Gastrocnemius medialis (tissue), 4 donors: Measurements from ENCODE around the gene DRG1. TPM values are rescaled to one million over a fixed set of nuclear protein-coding genes. Genes with fewer than 3 reads are reported as not detected.
"Not testable (repeated sequence)": the region's sequence is repeated elsewhere in the genome, so short reads cannot be mapped to it uniquely, and the experiment has no call there.

Experiments
- ATAC-seq, 2 donors: fragments of 150-250 bp; one replicate each; pipeline ENCODE4 v1.9.1; 2016
- DNase-seq, 2 donors: peaks; one replicate each; pipeline ENCODE4 v3.0.0-alpha.2; 2019
- H3K27ac ChIP-seq, 4 donors: fragments of 200-600 bp; sonication (generic); 1 replicate in 1 of 4; 2 replicates in 3 of 4; pipeline ENCODE4 v1.5.1; 2016 to 2018; ENCODE audit warnings: mild to moderate bottlenecking in 2 of 4, moderate library complexity in 1 of 4
- H3K27me3 ChIP-seq, 3 donors: fragments of 200-600 bp; sonication (generic) in 2 of 3; 1 replicate in 1 of 3; 2 replicates in 2 of 3; pipeline versions ENCODE4 v1.5.1 to v1.6.0; 2016 to 2019; ENCODE audit warnings: mild to moderate bottlenecking in 1 of 3, moderate library complexity in 1 of 3
- H3K36me3 ChIP-seq, 2 donors: fragments of 200-600 bp; sonication (generic) in 1 of 2; one replicate each; pipeline ENCODE4 v1.5.1; 2017 to 2018
- H3K4me1 ChIP-seq, 2 donors: fragments of 200-600 bp; sonication (generic) in 1 of 2; one replicate each; pipeline ENCODE4 v1.5.1; 2016 to 2017; ENCODE audit warnings: mild to moderate bottlenecking in 2 of 2
- H3K4me3 ChIP-seq, 4 donors: fragments of 200-600 bp; sonication (generic) in 3 of 4; 1 replicate in 1 of 4; 2 replicates in 3 of 4; pipeline ENCODE4 v1.5.1; 2016 to 2019; ENCODE audit warnings: mild to moderate bottlenecking in 2 of 4
- H3K9me3 ChIP-seq, 3 donors: fragments of 200-600 bp; sonication (generic) in 2 of 3; 1 replicate in 1 of 3; 2 replicates in 2 of 3; pipeline ENCODE4 v1.5.1; 2016 to 2019
- CTCF ChIP-seq, 5 experiments: fragments of 450-650 bp in 3 of 5; fragments of 200-600 bp in 2 of 5; sonication (generic) in 2 of 5; IDR thresholded peaks in 4 of 5; conservative IDR thresholded peaks in 1 of 5; 1 replicate in 4 of 5; 2 replicates in 1 of 5; pipeline ENCODE4 v1.5.1; 2016 to 2019; ENCODE audit warnings: antibody characterized with exemption in 5 of 5, mild to moderate bottlenecking in 3 of 5, moderate library complexity in 3 of 5
- POLR2A ChIP-seq, 2 donors: fragments of 450-650 bp; IDR thresholded peaks; one replicate each; pipeline ENCODE4 v1.6.1; 2017; ENCODE audit warnings: antibody characterized with exemption in 2 of 2, mild to moderate bottlenecking in 2 of 2, moderate library complexity in 2 of 2
- in situ Hi-C, 4 donors: fragments of 200-750 bp; cut with MboI; loops; one replicate each; pipeline versions ENCODE4 v1.15.0 to v1.8.0; 2017; ENCODE audit warnings: low sequenced_read_pairs in 4 of 4
- intact Hi-C: fragments of 100-400 bp; cut with DNase I; formaldehyde crosslinking; loops from one replicate; pipeline ENCODE4 v1.15.1; 2023; ENCODE audit warnings: low total_unique reads
- total RNA-seq, 4 donors: library from RNA; depleted of rRNA; stranded (reverse); fragments of >200 nt; gene quantifications; one replicate each; pipeline versions ENCODE4 v1.1.0 to v1.2.3, GENCODE V29; 2016

The DRG1 gene
- total RNA-seq, 4 donors from 2014 or later: 117 to 136 (median 127) TPM

- intact Hi-C loops: loop anchor here (2.0 kb wide), 1 partner anchor 91 kb away; the partner anchor contains the start of gene EIF4ENIF1
- Histone ChIP-seq H3K9me3 (no peaks in the 10 kb centered on the region), H3K27me3 (no peaks in the 10 kb centered on the region), H3K36me3 (peaks cover 0 to 14% of the 10 kb centered on the region in 2 donors), H3K4me1 (peaks cover 15 to 18% of the 10 kb centered on the region in 2 donors), H3K4me3 (no peak overlapping the region), H3K27ac (peak overlapping the region; percentile 87 to 93 (median 91))
- in situ Hi-C loops: loop anchor here in 1 of 4 donors (5.0 kb wide), 1 partner anchor 51 kb away; the partner anchor contains the start of gene PATZ1
- no peak for ATAC-seq
- DNase-seq: no peak
- TF ChIP-seq POLR2A (IDR thresholded peaks at IDR 0.05): no peak
- TF ChIP-seq CTCF (IDR thresholded peaks at IDR 0.05 in 4 of 5, conservative IDR thresholded peaks at IDR 0.05 in 1 of 5): no peak
Measured at GRCh38 chr22:31398231-31398630, 1.2 kb upstream of the DRG1 start.

- Histone ChIP-seq H3K4me1 (peaks cover 15 to 18% of the 10 kb centered on the region in 2 donors), H3K9me3 (no peaks in the 10 kb centered on the region), H3K4me3 (peak overlapping the region; percentile 70 to 90 (median 80)), H3K27me3 (no peaks in the 10 kb centered on the region), H3K27ac (peak overlapping the region; percentile 87 to 93 (median 91)), H3K36me3 (peaks cover 0 to 29% of the 10 kb centered on the region in 2 donors)
- DNase-seq: no peak
- ATAC-seq: peak in 1 of 2 donors; percentile 42
- TF ChIP-seq CTCF (IDR thresholded peaks at IDR 0.05 in 4 of 5, conservative IDR thresholded peaks at IDR 0.05 in 1 of 5) (no peak), POLR2A (IDR thresholded peaks at IDR 0.05) (no peak)
- in situ Hi-C loops (no loop called here), intact Hi-C loops (no loop called here)
Measured at GRCh38 chr22:31400023-31400397, 606 bp downstream of the DRG1 start.

GRCh38 chr22:31402350-31402749 is 2.9 kb downstream of the DRG1 start:
- in situ Hi-C loops: not testable (repeated sequence)
- peaks cover 0 to 50% of the 10 kb centered on the region in 2 donors for H3K36me3 ChIP-seq

GRCh38 chr22:31425331-31426050 is 26.1 kb downstream of the DRG1 start:
- in situ Hi-C loops: no loop called here
- TF ChIP-seq CTCF (IDR thresholded peaks at IDR 0.05 in 4 of 5, conservative IDR thresholded peaks at IDR 0.05 in 1 of 5): no peak
- no peak for TF ChIP-seq POLR2A (IDR thresholded peaks at IDR 0.05)
- ATAC-seq (no peak), DNase-seq (no peak)
- H3K36me3 ChIP-seq: peaks cover 0 to 100% of the 10 kb centered on the region in 2 donors
- no peak overlapping the region for H3K4me3 ChIP-seq
- H3K4me1 ChIP-seq: no peaks in the 10 kb centered on the region
- H3K27ac ChIP-seq: no peak overlapping the region
- no peaks in the 10 kb centered on the region for H3K9me3 ChIP-seq
- intact Hi-C loops: no loop called here
- H3K27me3 ChIP-seq: no peaks in the 10 kb centered on the region

More at GRCh38 chr22:31402350-31402749, 2.9 kb downstream of the DRG1 start:
- H3K4me3 ChIP-seq, intact Hi-C loops, ATAC-seq, H3K9me3 ChIP-seq, H3K27ac ChIP-seq, H3K27me3 ChIP-seq, DNase-seq: not testable (repeated sequence)
- H3K4me1 ChIP-seq: peaks cover 23 to 25% of the 10 kb centered on the region in 2 donors

- H3K27ac ChIP-seq: no peak overlapping the region
- intact Hi-C loops: no loop called here
- no peaks in the 10 kb centered on the region for H3K27me3 ChIP-seq
- H3K4me1 ChIP-seq: peaks cover 12 to 16% of the 10 kb centered on the region in 2 donors
- TF ChIP-seq CTCF (IDR thresholded peaks at IDR 0.05 in 4 of 5, conservative IDR thresholded peaks at IDR 0.05 in 1 of 5) (no peak), POLR2A (IDR thresholded peaks at IDR 0.05) (no peak)
- no peak for DNase-seq
- no peak overlapping the region for H3K4me3 ChIP-seq
- H3K36me3 ChIP-seq: peaks cover 0 to 94% of the 10 kb centered on the region in 2 donors
- in situ Hi-C loops: no loop called here
- H3K9me3 ChIP-seq: no peaks in the 10 kb centered on the region
- ATAC-seq: no peak
Measured at GRCh38 chr22:31431950-31432349, 32.5 kb downstream of the DRG1 start.
